Renal pelvis (tissue), 4 donors: ENCODE results near the gene LYZL1. TPM values are rescaled to one million over a fixed set of nuclear protein-coding genes. Genes with fewer than 3 reads are reported as not detected.
A peak's percentile ranks its signal among the peaks of the same experiment; 100 is the strongest.
"Not testable (repeated sequence)": the region's sequence is repeated elsewhere in the genome, so short reads cannot be mapped to it uniquely, and the experiment has no call there.

ENCODE experiments used
- DNase-seq: peaks from one replicate; pipeline ENCODE4 v3.0.0-alpha.2; 2013
- polyA plus RNA-seq, 3 donors: library from polyadenylated mRNA; unstranded; fragments of 120-200 nt; gene quantifications; one replicate each; pipeline ENCODE4 v1.2.1, GENCODE V29; 2013; ENCODE audit not compliant: insufficient read length in 3 of 3

LYZL1 gene
- polyA plus RNA-seq, 3 donors, result not detected

GRCh38 chr10:29306688-29307087 is 17.8 kb downstream of the LYZL1 start:
- DNase-seq, result no peak

- DNase-seq, result not testable (repeated sequence)
These were observed 19.3 kb downstream of the LYZL1 start for GRCh38 chr10:29308142-29308541.

- no peak for DNase-seq
These were observed 20.6 kb downstream of the LYZL1 start for GRCh38 chr10:29309465-29309864.

- not testable (repeated sequence) for DNase-seq
These were observed 21.6 kb downstream of the LYZL1 start for GRCh38 chr10:29310463-29310862.

GRCh38 chr10:29313071-29313470 is 24.2 kb downstream of the LYZL1 start:
- DNase-seq, result no peak

- DNase-seq, result no peak
These were observed 25.9 kb downstream of the LYZL1 start for GRCh38 chr10:29314726-29315125.

GRCh38 chr10:29315814-29316213 is 26.9 kb downstream of the LYZL1 start:
- no peak for DNase-seq

- no peak for DNase-seq
These were observed 27.6 kb downstream of the LYZL1 start for GRCh38 chr10:29316308-29317026.

- DNase-seq, result no peak
These were observed 28.2 kb downstream of the LYZL1 start for GRCh38 chr10:29317027-29317420.

- no peak for DNase-seq
These were observed 28.7 kb downstream of the LYZL1 start for GRCh38 chr10:29317423-29318021.

- DNase-seq, result peak; percentile 47
These were observed 29.5 kb downstream of the LYZL1 start for GRCh38 chr10:29318141-29319071.

GRCh38 chr10:29319205-29319781 is 30.4 kb downstream of the LYZL1 start:
- DNase-seq, result no peak

- not testable (repeated sequence) for DNase-seq
These were observed 31.8 kb downstream of the LYZL1 start for GRCh38 chr10:29320680-29321121.

- no peak for DNase-seq
These were observed 32.8 kb downstream of the LYZL1 start for GRCh38 chr10:29321656-29322055.

GRCh38 chr10:29322918-29323317 is 34.0 kb downstream of the LYZL1 start:
- no peak for DNase-seq

- no peak for DNase-seq
These were observed 34.5 kb downstream of the LYZL1 start for GRCh38 chr10:29323367-29323766.

GRCh38 chr10:29324220-29324841 is 35.5 kb downstream of the LYZL1 start:
- DNase-seq, result no peak

- no peak for DNase-seq
These were observed 37.4 kb downstream of the LYZL1 start for GRCh38 chr10:29326299-29326698.

GRCh38 chr10:29326886-29327745 is 38.2 kb downstream of the LYZL1 start:
- DNase-seq, result no peak

- DNase-seq, result no peak
These were observed 38.9 kb downstream of the LYZL1 start for GRCh38 chr10:29327746-29328102.

GRCh38 chr10:29328983-29329382 is 40.1 kb downstream of the LYZL1 start:
- DNase-seq, result no peak
